GM18526 (cell line): ENCODE results near the gene PLAC9.
A peak's percentile ranks its signal among the peaks of the same experiment; 100 is the strongest.

Experiments
- POLR2A ChIP-seq: IDR thresholded peaks from 3 replicates; pipeline ENCODE4 v1.6.1; 2011; ENCODE audit not compliant: insufficient read length; ENCODE audit errors: extremely low read depth

PLAC9 gene

GRCh38 chr10:80185578-80186299 is 53.2 kb downstream of the PLAC9 start:
- no peak for TF ChIP-seq POLR2A

DNA sequence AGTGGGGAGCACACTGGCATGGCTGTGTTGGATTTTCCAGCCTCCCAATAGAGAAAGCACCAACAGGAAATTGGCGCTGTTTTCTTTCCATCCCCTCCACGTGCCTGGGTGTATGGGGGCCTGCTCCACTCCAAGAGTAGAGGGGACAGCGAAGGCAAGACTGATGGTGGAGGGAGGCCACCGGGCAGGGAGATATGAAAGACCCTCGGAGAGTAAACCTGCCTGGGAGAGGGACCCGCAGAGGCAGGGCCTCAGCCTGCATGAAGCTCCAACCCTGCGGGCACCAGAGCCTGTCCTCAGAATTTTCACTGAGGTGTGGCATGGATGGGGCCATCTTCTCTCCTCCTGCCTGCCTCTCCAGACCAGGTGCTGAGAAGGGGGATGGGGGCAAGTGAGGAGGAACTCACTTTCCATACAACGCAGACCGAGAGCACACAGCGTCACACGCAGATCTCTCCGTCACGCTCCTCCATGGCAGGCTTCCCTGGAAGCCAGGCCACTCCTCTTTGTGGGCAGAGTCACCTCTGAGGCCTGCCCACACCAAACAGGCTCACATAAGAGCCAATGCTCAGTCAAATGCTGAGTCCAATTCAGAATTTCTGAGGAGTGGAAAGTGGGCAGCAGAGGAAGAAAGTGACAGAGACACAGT is 54.0 kb downstream of the PLAC9 start:
- no peak for TF ChIP-seq POLR2A

DNA sequence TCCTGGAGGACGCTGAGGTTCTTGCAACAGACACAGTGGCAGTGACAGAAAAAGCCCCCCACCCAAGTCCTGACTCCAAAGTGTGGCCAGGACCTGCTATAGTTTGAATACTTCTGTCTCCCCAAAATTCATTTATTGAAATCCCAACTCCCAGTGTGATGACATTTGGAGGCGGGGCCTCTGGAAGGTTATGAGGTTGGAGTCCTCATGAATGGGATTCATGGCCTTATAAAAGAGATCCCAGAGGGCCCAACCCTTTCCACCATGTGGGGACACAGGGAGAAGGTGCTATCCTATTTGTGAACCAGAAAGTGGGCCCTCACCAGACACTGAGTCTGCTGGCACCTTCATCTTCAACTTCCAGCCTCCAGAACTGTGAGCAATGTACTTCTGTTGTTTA is 54.5 kb downstream of the PLAC9 start:
- no peak for TF ChIP-seq POLR2A

GRCh38 chr10:80187465-80188409 is 55.2 kb downstream of the PLAC9 start:
- peak; percentile 35 for TF ChIP-seq POLR2A

GRCh38 chr10:80188713-80189112 is 56.2 kb downstream of the PLAC9 start:
- no peak for TF ChIP-seq POLR2A

GRCh38 chr10:80191589-80192270 is 59.2 kb downstream of the PLAC9 start:
- no peak for TF ChIP-seq POLR2A

GRCh38 chr10:80192553-80192952 is 60.0 kb downstream of the PLAC9 start:
- TF ChIP-seq POLR2A, result no peak

DNA sequence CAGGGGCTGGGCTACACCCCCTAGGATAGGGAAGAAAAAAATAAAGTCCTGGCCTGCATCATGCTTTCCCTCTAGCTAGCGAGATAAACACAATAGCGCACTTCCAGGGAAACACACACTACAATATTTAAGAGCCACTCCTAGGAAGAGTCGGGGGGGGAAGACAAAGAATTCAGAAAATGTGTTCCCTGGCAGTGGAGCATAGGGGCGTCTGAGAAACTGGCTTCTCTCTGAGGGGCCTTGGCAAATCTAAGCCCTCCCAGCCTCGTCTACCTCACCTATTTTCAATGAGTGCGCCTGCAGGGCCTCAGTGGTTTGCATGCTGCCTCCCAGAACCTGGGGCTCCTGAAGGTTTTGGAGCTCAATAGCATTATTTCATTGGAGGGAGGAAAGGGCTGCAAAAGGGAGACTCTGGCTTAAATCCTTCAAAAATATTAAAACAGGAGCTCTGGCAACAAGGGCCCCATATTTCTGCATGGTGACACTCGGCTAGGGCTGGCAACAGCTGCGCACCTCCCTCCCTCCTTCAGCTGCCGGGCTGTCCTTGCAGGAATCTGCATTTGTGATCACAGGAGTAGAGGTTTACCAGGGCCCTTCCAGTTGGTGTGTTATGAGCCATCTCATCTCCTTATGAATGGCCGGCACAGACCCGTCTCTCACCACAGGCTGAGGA is 62.0 kb downstream of the PLAC9 start:
- TF ChIP-seq POLR2A, result no peak
